ENCODE measurements around the gene TSC22D1.

The TSC22D1 gene

DNA sequence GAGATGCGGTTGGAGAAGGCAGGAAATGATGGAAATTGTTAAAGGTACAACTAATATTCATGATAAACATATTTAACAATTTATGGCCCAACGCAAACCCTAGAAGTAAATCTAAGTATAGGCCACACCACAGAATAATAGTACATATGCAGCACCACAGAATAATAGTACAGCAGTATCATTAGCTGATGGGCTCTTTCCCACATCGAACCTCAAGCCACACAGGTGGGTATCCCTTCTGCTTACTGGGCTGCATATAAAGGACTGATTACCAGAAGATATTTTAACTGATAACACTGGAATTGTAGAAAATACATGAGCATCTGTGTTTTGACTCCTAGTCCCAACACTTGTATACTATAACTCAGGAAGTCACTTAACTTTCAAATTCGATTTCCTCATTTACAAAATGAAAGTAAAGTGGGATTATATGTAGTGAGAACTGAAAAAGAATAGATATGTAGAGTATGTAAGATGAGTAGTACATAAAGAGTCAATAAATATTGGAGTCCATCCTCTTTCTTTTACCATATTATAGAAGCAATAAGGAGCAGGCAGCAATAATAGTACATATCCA is 91.5 kb downstream of the TSC22D1 start:
- no peaks in the 10 kb centered on the region for H3K79me2 ChIP-seq (ENCODE audit: insufficient read depth, low read length)
- no peak for TF ChIP-seq EZH2phosphoT487 (conservative IDR thresholded peaks at IDR 0.05; ENCODE audit: low read length)
- TF ChIP-seq, protein P1, sequence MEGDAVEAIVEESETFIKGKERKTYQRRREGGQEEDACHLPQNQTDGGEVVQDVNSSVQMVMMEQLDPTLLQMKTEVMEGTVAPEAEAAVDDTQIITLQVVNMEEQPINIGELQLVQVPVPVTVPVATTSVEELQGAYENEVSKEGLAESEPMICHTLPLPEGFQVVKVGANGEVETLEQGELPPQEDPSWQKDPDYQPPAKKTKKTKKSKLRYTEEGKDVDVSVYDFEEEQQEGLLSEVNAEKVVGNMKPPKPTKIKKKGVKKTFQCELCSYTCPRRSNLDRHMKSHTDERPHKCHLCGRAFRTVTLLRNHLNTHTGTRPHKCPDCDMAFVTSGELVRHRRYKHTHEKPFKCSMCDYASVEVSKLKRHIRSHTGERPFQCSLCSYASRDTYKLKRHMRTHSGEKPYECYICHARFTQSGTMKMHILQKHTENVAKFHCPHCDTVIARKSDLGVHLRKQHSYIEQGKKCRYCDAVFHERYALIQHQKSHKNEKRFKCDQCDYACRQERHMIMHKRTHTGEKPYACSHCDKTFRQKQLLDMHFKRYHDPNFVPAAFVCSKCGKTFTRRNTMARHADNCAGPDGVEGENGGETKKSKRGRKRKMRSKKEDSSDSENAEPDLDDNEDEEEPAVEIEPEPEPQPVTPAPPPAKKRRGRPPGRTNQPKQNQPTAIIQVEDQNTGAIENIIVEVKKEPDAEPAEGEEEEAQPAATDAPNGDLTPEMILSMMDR (IDR thresholded peaks at IDR 0.05; ENCODE audit: insufficient read depth, low read length, poor library complexity, severe bottlenecking) = no peak
- H3K9me3 ChIP-seq (ENCODE audit: insufficient read depth, low read length) = no peaks in the 10 kb centered on the region
- no peaks in the 10 kb centered on the region for H3K36me3 ChIP-seq (ENCODE audit: low read length)
- H2AFZ ChIP-seq (ENCODE audit: low read depth, low read length, severe bottlenecking) = no peak overlapping the region
- no peak overlapping the region for H3K9ac ChIP-seq (ENCODE audit: low read length)
- H3K27ac ChIP-seq (ENCODE audit: low read depth, low read length) = no peak overlapping the region
- peaks cover 7% of the 10 kb centered on the region; the same call in 1 of the 2 replicates for H3F3A ChIP-seq (ENCODE audit: insufficient read depth)
- H3K9me2 ChIP-seq (replicated peaks; ENCODE audit: insufficient read depth, low read length) = no peaks in the 10 kb centered on the region
- H3K4me2 ChIP-seq (ENCODE audit: low read depth, low read length, poor library complexity, severe bottlenecking) = no peak overlapping the region
- H3K27me3 ChIP-seq (ENCODE audit: low read length) = no peaks in the 10 kb centered on the region
- no peak overlapping the region for H3K4me3 ChIP-seq (ENCODE audit: insufficient read depth, low read length, poor library complexity, severe bottlenecking)
- H4K20me1 ChIP-seq (ENCODE audit: low read depth, low read length) = peaks cover 7% of the 10 kb centered on the region; the same call in 1 of the 2 replicates

GRCh38 chr13:44474122-44474910 is 101.8 kb downstream of the TSC22D1 start:
- H3K36me3 ChIP-seq (ENCODE audit: low read length) = no peaks in the 10 kb centered on the region
- no peaks in the 10 kb centered on the region for H3K9me2 ChIP-seq (replicated peaks; ENCODE audit: insufficient read depth, low read length)
- no peak overlapping the region for H3K4me3 ChIP-seq (ENCODE audit: insufficient read depth, low read length, poor library complexity, severe bottlenecking)
- H4K20me1 ChIP-seq (ENCODE audit: low read depth, low read length) = no peaks in the 10 kb centered on the region
- no peak overlapping the region for H3K27ac ChIP-seq (ENCODE audit: low read depth, low read length)
- TF ChIP-seq, protein P1 (IDR thresholded peaks at IDR 0.05; ENCODE audit: insufficient read depth, low read length, poor library complexity, severe bottlenecking) = no peak
- no peak for TF ChIP-seq EZH2phosphoT487 (conservative IDR thresholded peaks at IDR 0.05; ENCODE audit: low read length)
- H3K9ac ChIP-seq (ENCODE audit: low read length) = no peak overlapping the region
- H3K4me2 ChIP-seq (ENCODE audit: low read depth, low read length, poor library complexity, severe bottlenecking) = no peak overlapping the region
- H3K27me3 ChIP-seq (ENCODE audit: low read length) = no peaks in the 10 kb centered on the region
- no peak overlapping the region for H2AFZ ChIP-seq (ENCODE audit: low read depth, low read length, severe bottlenecking)
- H3K9me3 ChIP-seq (ENCODE audit: insufficient read depth, low read length) = no peaks in the 10 kb centered on the region
- H3F3A ChIP-seq (ENCODE audit: insufficient read depth) = no peaks in the 10 kb centered on the region
- no peaks in the 10 kb centered on the region for H3K79me2 ChIP-seq (ENCODE audit: insufficient read depth, low read length)

DNA sequence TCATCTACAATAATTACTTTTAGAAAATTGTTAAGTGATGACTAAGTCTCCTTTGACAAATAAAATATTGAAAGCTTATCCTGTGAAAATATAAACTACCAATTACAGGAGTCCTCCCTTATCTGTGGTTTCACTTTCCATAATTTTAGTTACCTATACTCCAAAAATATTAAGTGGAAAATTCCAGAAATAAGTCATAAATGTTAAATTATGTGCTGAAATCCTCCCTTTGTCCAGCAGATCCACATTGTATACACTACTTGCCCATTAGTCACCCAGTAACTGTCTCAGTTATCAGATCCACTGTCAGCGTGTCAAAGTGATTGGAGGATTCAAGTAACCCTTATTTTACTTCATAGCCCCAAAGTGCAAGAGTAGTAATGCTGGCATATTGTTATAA is 104.4 kb downstream of the TSC22D1 start:
- Histone ChIP-seq H3K9ac (ENCODE audit: low read length) (no peak overlapping the region), H3K4me2 (ENCODE audit: low read depth, low read length, poor library complexity, severe bottlenecking) (no peak overlapping the region), H3F3A (ENCODE audit: insufficient read depth) (no peaks in the 10 kb centered on the region), H3K79me2 (ENCODE audit: insufficient read depth, low read length) (no peaks in the 10 kb centered on the region), H3K9me2 (replicated peaks; ENCODE audit: insufficient read depth, low read length) (no peaks in the 10 kb centered on the region), H3K27ac (ENCODE audit: low read depth, low read length) (no peak overlapping the region), H2AFZ (ENCODE audit: low read depth, low read length, severe bottlenecking) (no peak overlapping the region), H4K20me1 (ENCODE audit: low read depth, low read length) (no peaks in the 10 kb centered on the region), H3K36me3 (ENCODE audit: low read length) (no peaks in the 10 kb centered on the region), H3K9me3 (ENCODE audit: insufficient read depth, low read length) (no peaks in the 10 kb centered on the region), H3K27me3 (ENCODE audit: low read length) (no peaks in the 10 kb centered on the region), H3K4me3 (ENCODE audit: insufficient read depth, low read length, poor library complexity, severe bottlenecking) (no peak overlapping the region)
- no peak for TF ChIP-seq EZH2phosphoT487 (conservative IDR thresholded peaks at IDR 0.05; ENCODE audit: low read length)
- TF ChIP-seq, protein P1 (IDR thresholded peaks at IDR 0.05; ENCODE audit: insufficient read depth, low read length, poor library complexity, severe bottlenecking) = no peak

Measured in SU-DHL-6 (cell line).